Esophagus squamous epithelium (tissue), 4 donors: ENCODE results near the gene REEP2.

ENCODE experiments used
- CTCF ChIP-seq, 6 experiments: fragments of 450-650 bp in 4 of 6; fragments of 200-600 bp in 2 of 6; sonication (generic) in 2 of 6; IDR thresholded peaks; one replicate each; pipeline ENCODE4 v1.5.1; 2016 to 2019; ENCODE audit warnings: antibody characterized with exemption in 6 of 6, mild to moderate bottlenecking in 4 of 6, moderate library complexity in 4 of 6
- POLR2A ChIP-seq, 4 donors: fragments of 450-650 bp; IDR thresholded peaks; one replicate each; pipeline ENCODE4 v1.6.1; 2017; ENCODE audit warnings: antibody characterized with exemption in 4 of 4, mild to moderate bottlenecking in 4 of 4, moderate library complexity in 3 of 4

GRCh38 chr5:138444078-138444773 is 5.4 kb downstream of the REEP2 start:
- no peak for TF ChIP-seq CTCF (IDR thresholded peaks at IDR 0.05)
- no peak for TF ChIP-seq POLR2A (IDR thresholded peaks at IDR 0.05)
